Erythroblast (primary cell): Measurements from ENCODE around the gene EPHB1.

Experiments
- GATA1 ChIP-seq: IDR thresholded peaks from 2 replicates; pipeline ENCODE4 v1.6.1; 2011; ENCODE audit warnings: low read depth, mild to moderate bottlenecking, control low read depth, low read length, moderate library complexity
- POLR2A ChIP-seq: IDR thresholded peaks from 2 replicates; pipeline ENCODE4 v1.6.1; 2011; ENCODE audit warnings: mild to moderate bottlenecking, low read length

GRCh38 chr3:135038186-135038585, 243.1 kb downstream of the EPHB1 start:
- no peak for TF ChIP-seq POLR2A
- no peak for TF ChIP-seq GATA1
